ENCODE measurements around the gene POR.
"Not testable (repeated sequence)": the region's sequence is repeated elsewhere in the genome, so short reads cannot be mapped to it uniquely, and the experiment has no call there.

Gene POR

DNA sequence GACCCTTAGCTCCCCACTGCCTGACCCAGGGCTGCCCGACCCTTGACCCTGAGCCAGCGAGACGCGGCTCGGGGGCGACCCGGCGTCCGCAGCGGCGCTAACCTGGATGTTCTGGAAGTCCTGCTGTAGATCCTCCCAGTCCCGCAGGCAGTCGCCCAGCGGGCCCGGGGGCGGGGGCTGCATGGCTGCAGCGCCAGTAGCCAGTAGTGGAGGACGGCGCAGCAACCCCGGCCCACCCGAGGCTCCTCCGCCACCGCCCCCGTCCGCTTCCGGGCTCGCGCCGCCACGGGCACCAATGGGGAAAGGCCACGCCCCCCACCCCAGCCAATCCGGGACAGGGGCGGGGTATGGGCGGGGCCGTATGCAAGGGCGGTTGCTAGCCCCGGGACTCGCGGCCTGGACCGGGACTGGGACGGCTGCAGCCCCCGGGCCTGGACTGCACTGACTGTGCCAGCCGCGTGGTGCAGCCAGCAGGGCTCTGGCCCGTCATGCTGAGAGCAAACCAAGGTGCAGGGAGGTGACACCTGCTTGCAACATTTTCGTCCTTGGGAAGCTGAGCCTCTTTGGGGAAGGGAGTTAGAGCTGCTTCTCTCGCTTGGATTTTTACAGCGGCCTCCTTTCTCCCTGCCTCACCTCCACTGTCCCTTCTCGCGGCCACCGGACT is 79.6 kb downstream of the POR start, which contains the start of gene TMEM120A:
TMEM120A (minus strand) TSS at position 208 of the 664 bp plus-strand sequence; CDS start at position 183, 25 bp downstream.
- DNase-seq: peak; percentile 73

DNA sequence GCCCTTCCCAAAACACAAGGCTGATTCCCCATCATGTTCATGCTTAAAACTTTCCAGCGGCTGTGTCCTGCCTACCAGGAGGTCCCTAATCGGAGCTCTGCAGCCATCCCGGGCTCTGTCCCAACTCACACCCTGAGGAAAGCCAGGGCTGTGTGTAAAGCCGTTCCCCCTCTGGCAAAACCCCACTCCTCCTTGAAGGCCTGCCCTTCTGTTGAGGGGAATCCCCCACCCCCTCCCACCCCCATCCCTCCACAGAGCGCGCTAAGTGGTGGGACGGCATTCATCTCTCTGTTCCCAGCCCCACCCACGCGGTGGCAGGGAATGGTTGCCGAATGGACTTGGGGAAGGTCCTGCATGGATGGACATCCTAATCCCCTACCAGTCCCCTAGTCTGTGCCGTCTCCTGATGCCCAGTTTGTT is 80.1 kb downstream of the POR start:
- no peak for DNase-seq

DNA sequence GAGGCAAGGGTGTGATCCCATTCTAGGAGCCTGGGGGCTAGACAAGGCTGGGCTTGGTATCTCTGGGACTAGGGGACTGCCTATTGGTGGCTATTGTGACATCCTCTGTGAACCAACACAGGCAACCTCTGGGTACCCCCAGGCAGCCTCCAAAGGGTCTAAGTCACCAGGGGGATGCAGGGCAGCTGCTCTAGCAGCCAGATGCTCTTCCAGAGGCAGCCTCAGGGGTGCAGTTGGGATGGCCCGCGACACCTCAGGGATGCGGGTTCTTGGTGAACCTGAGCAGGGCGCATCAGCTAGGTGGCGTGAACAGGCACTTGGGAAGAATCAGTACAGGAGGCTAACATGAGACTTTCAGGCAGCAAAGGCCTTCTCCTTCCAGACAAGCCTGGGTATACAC is 81.0 kb downstream of the POR start:
- DNase-seq: no peak

DNA sequence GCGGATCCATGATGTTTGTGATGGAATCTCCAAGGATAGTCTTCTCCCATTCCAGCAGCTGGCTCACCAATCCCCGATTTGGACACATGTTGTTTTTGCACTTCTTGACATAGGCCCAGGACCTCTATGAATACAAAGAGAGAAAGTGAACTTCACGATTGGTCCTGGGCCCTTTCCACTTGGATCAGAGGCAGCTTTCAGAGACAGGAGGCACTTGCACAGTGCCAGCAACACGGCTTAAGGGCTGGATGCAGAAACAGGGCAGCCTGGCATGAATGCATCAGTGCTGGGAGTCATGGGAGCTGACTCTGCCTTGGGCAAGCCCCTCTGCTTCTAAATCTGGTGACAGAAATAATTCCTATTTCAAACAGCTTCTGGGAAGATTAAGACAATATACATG is 81.5 kb downstream of the POR start:
- no peak for DNase-seq

DNA sequence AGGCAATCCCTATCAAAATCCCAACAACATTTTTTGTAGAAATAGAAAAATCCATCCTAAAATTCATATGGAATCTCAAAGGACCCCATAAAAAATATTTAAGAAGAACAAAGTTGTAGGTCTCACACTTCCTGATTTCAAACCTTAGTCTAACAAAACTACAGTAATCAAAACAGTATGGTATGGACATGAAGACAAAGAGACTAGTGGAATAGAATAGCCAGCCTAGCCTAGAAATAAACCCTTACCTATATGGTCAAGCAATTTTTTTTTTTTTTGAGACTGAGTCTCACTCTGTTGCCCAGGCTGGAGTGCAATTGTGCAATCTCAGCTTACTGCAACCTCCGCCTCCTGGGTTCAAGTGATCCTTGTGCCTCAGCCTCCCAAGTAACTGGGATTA is 83.1 kb downstream of the POR start:
- no peak for DNase-seq

DNA sequence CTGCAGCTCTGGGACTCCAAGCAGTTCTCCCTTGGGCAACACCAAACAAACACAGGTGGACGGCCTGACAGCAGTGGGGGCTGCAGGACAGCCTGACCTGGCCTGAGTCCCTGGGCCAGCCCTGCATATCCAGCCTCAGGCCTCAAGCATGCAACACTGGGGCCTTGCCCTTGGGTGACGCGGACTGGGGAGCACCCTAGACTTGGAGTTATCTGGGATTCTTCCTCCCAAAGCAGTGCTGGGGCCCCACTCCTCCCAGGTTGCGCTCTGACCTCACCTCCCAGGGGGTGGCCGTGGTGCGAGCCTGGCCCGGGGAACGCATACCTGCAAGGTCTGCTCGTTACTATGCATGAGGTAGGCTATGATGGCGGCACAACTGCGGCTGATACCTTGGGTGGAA is 85.6 kb downstream of the POR start:
- DNase-seq: no peak

DNA sequence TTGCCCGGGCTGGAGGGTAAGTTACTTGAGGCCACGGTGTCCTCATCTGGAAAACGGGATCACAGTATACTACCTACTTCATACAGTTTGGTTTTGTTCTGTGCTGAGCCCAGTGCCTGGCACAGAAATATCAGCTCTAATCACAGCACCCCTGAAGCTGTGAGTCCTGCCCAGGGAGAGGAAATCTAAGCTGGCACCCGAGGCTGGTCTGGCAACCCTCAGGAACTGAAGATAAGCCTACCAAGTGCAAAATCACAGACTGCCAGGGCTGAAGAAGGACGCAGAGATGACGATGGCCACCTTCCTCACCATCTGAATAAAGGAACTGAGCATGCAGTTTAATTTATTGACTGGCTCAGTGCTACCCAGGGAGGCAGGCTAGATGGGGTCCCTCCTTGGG is 87.2 kb downstream of the POR start:
- no peak for DNase-seq

DNA sequence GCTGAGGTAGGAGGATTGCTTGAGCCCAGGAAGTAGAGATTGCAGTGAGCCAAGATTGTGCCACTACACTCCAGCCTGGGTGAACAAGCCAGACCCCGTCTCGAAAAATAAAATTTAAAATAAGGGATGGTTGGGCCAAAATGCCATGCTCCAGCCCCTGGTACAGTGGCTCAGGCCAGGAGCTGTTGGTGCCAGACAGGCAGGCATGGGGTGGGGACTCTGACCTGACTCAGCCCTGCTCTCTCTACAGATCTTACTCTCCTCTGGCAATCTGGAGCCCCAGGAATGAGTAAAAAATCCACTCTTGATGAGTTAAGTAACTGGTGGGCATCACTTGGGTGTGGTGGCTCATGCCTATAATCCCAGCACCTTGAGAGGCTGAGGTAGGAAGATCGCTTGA is 87.9 kb downstream of the POR start:
- DNase-seq: no peak

DNA sequence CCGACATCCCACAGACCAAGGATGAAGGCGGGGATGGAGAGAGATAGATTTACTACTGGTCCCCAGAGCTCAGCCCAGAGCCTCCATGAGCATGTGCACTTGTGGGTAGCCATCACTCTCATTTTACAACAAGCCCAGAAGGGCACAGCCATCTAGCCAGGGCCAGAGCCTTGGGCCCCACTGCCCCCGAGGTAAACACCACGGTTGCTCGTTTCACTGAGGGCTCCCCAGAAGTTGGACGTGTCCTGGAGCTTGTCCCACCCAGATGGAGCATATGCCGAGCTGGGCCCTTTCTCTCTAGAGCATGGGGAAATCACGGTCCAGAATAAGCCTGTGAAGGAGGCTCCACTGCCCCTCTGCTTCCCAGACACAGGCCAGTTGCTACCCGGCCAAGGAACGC is 88.4 kb downstream of the POR start:
- no peak for DNase-seq

DNA sequence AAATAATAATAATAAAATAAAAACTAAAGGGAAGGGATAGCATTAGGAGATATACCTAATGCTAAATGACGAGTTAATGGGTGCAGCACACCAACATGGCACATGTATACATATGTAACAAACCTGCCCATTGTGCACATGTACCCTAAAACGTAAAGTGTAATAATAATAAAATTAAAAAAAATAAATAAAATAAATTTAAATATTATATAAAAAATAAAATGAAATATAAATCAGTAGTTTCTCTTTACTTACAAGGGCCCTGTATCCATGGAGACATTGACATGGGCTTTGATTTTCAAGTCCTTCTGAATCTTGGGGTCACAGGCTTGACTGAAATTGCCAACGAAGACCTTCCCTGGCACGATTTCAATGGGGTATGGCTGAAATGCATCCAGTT is 90.0 kb downstream of the POR start:
- not testable (repeated sequence) for DNase-seq

DNA sequence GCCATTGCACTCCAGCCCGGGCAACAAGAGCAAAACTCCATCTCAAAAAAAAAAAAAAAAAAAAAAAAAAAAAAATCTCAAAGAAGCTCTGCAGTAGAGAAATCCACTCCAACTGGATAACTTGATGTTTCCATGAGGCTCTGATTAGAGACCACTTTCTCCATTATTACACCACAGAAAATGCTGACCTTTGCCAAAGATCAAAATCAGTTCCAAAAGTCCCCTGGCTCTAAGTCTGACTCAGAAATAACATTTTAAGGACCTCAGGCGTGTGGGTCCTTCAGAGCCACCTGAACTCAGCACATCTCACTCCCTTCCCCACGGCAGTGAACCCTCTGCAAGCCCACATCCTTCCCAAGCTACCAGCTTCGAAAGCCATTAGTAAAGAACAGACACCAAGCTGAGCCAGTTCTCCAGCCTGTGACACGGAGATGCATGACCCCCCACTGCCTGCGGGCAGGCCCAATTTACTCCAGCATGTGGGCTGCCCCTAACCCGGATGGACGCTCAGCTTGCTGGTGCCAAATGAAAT is 93.3 kb downstream of the POR start:
- DNase-seq: no peak

DNA sequence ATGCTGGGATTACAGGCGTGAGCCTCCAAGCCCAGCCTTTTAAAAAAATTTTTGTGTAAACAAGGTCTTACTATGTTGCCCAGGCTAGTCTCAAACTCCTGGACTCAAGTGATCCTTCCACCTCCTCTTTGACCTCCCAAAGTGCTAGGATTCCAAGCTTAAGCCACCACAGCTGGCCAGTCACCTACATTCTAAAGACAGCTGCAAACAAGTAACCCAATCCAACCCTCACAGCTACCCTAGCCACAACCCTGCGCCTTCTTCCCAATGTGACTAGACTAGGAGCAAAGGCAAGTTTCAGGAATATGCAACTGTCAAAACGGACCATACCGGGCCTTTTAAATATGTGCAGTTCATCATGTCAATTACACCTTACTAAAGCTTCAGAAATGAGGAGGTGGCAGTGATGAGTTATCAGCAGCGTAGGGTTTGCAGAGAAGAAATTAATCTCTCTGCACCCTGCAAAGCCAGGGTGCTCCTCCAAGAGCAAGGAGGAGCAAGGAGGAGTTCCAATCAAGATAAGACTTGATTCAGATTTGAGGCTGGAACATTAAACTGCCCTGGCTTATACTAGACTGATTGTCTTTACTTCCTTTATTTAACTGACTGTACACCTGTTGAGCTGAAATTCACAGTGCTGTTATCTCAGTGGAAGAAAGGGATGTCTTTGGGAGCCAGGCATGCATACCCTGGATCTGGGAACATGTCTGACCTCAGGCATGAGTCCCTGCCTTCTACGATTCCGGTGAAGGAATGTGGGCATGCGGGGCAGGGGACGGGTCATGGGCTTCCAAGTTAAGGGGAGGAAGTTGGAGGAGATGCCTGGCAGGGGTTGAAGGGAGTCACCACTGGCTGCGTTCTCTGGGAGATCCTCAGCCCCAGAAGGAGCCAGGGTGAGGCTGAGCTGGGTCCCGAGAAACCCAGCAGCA is 95.0 kb downstream of the POR start:
- no peak for DNase-seq

DNA sequence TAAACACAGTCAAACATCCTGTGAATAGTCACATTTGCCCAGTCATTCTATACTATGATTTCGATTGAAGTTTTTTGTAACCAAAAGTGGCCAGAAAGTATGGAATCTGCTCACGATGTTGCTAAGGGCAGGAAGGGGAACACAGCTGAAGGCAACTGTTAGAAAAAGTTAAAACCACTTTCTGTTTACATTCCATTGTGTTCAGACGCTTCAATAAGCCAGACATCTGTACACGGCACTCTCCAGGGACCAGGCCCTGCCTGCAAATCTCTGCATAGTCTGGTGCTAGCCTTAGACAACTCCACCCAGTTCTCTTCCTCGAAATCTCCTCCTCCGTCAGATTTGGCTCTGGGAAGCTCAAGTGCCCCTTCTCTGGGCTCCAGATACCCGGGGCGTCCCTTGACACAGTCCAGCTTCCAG is 96.5 kb downstream of the POR start:
- no peak for DNase-seq

DNA sequence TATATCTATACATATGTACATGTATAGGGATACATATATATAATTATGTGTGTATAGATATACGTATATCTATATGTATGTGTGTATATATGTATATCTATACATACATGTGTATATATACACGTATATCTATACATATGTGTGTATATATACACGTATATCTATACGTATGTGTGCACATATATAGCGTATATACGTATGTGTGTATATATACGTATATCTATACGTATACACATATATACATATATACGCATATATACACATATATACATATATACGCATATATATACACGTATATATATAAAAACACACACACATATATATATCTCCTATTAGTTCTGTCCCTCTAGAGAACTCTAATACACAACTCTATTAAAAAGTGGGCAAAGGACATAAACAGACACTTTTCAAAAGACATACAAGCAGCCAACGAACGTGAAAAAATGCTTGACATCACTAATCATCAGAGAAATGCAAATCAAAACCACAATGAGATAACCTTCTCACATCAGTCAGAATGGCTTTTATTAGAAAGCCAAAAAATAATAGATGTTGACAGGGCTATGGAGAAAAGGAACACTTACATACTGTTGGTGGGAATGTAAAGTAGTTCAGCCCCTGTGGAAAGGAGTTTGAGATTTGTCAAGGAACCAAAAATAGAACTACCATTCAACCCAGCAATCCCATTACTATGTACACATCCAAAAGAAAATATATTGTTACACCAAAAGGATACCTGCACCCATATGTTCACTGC is 101.4 kb downstream of the POR start:
- DNase-seq: no peak

DNA sequence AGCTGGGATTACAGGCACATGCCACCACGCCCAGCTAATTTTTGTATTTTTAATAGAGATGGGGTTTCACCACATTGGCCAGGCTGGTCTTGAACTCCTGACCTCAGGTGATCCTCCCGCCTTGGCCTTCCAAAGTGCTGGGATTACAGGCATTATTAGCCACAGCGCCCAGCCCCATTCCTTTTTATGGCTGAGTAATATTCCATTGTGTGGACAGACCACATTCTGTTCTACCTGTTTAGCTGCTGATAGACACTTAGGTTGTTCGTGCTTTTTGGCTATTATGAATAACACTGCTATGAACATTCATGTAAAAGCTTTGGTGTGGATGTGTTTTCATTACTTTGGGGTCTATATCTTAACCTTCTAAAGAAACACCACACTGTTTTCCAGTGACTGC is 103.6 kb downstream of the POR start:
- DNase-seq: not testable (repeated sequence)

DNA sequence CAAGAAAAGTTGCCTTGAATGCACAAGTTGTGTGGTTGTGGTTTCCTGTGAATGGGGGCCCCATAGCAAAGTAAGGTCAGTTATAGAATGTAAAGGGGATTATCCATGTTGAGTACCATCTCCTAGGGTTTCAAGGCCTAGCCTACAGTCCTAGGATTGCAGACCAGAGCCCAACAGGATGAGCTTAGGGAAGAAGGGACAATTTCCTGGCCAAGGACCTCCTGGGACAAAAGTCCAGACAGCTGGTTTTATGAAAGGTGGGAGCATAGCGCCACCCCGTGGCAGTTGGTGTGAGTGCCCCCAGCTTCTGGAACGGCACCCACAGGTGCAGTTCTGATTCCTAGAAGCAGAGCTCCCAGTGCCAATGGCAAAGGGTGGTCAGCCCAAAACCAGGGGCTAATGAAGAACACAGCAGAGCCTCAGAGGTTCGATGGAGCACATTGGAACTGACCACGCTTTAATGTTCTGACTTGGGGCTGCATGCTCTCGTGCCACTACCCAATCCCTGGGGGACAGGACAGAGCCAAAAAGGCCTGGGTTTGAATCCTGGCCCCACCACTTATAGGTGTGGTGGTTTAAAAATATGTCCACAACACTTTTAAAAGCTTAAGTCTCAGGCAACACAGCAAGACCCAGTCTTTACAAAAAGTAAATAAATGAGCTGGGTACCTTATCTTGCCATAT is 105.2 kb downstream of the POR start:
- peak; percentile 37 for DNase-seq

DNA sequence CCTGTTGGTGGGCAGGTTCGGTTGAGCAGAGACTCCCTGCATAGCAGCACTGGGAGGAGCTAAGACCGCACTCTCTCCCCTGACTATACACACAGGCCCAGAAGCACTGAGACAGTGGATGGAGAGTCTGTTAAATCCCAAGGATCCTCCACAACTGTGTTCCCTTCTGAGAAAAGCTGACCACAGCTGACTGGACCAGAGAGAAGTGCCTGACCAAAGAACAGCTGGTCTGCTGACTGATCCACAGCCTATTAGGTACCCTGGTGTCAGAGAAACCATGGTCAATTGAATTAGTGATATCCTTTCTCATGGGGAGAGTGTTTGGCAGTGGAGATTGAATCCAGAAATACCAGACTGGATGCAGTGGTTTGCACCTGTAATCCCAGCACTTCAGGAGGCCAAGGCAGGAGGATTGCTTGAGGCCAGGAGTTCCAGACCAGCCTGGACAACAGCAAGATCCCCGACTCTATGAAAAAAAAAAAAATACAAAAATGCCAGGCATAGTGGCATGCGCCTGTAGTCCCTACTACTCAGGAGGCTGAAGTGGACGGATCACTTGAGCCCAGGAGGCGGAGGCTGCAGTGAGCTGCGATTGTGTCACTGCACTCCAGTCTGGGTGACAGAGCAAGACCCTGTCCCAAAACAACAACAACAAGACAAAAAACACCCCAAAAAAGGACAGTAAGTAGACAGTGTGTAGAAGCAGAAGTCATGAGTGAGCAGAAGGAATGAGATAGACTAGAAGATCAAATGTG is 107.2 kb downstream of the POR start:
- no peak for DNase-seq

DNA sequence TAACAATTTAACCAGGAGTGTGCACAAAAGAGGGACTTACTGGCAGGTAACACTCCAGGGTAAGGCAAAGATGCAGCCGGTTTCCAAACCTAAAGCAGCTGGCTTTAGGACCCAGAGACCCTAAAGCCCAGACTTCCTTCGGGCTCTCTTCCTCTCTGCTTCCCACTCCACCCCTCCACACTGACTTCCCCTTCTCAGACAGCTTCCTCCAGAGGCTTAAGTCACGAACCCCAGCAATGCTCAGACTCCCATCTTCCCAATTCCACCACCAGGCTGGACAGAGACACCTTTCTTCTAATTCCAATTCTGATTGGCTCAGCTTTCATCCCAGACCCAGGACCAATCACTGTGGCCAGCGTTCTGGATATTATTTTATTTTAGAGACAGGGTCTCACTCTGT is 108.0 kb downstream of the POR start:
- no peak for DNase-seq

DNA sequence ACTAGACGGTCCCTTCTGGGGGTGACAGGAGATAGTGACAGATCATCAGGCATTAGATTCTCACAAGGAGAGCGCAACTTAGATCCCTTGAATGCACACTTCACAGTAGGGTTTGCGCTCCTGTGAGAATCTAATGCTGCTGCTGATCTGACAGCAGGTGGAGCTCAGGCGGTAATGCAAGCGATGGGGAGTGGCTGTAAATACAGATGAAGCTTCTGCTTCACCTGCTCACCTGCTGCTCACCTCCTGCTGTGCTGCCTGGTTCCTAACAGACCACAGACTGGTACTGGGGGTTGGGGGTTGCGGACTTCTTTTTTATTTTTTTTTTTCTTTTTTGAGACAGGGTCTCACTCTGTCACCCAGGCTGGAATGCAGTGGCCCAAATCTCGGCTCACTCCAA is 114.7 kb downstream of the POR start:
- not testable (repeated sequence) for DNase-seq

DNA sequence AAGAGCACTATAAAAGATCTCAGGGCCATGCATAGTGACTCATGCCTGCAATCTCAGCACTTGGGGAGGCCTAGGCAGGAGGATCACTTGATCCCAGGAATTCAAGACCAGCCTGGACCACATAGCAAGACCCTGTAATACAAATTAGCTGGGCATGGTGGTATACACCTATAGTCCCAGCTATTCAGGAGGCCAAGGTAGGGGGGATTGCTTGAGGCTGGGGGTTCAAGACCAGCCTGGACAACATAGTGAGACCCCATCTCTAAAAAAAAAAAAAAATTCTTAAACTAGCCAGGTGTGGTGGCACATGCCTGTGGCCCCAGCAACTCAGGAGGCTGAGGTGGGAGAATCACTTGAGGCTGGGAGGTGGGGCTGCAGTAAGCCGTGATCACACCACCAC is 117.0 kb downstream of the POR start:
- no peak for DNase-seq
